Trophoblast cell (in vitro differentiated cells and primary cell): ENCODE data around the gene TMEM171.

Experiments used
- DNase-seq, 2 donors: peaks; one replicate each; pipeline ENCODE4 v3.0.0-alpha.2; 2016
- H2AFZ ChIP-seq: 2 replicates; pipeline ENCODE4 v1.6.1; 2013; ENCODE audit warnings: low read length, moderate library complexity, mild to moderate bottlenecking; ENCODE audit not compliant: insufficient read depth, poor library complexity
- H2AK5ac ChIP-seq: 2 replicates; pipeline ENCODE4 v1.6.1; 2013; ENCODE audit warnings: mild to moderate bottlenecking, low read length
- H2BK120ac ChIP-seq: 2 replicates; pipeline ENCODE4 v1.6.1; 2013; ENCODE audit warnings: low read length, mild to moderate bottlenecking, moderate library complexity; ENCODE audit not compliant: insufficient read depth, poor library complexity
- H2BK12ac ChIP-seq: 2 replicates; pipeline ENCODE4 v1.6.1; 2013; ENCODE audit warnings: mild to moderate bottlenecking, low read length, moderate library complexity
- H2BK5ac ChIP-seq: 2 replicates; pipeline ENCODE4 v1.6.1; 2013; ENCODE audit warnings: low read length, low read depth, moderate library complexity, mild to moderate bottlenecking; ENCODE audit not compliant: poor library complexity
- H3K14ac ChIP-seq: 2 replicates; pipeline ENCODE4 v1.6.1; 2013; ENCODE audit warnings: mild to moderate bottlenecking, low read length
- H3K18ac ChIP-seq: 2 replicates; pipeline ENCODE4 v1.6.1; 2013; ENCODE audit warnings: mild to moderate bottlenecking, low read length
- H3K23ac ChIP-seq: 2 replicates; pipeline ENCODE4 v1.6.1; 2013; ENCODE audit warnings: low read length
- H3K27ac ChIP-seq: 2 replicates; pipeline ENCODE4 v1.5.1; 2013; ENCODE audit warnings: low read depth, mild to moderate bottlenecking, inconsistent platforms, low read length, moderate library complexity
- H3K27me3 ChIP-seq: 2 replicates; pipeline ENCODE4 v1.6.1; 2013; ENCODE audit warnings: inconsistent platforms, mild to moderate bottlenecking, low read length, moderate library complexity; ENCODE audit not compliant: insufficient read depth
- H3K36me3 ChIP-seq, 2 experiments: 1 replicate in 1 of 2; 2 replicates in 1 of 2; pipeline ENCODE4 v1.6.1; 2013; ENCODE audit warnings: low read length in 2 of 2, mild to moderate bottlenecking in 2 of 2, moderate library complexity in 1 of 2; ENCODE audit not compliant: insufficient read depth in 2 of 2, control insufficient read depth in 1 of 2
- H3K4ac ChIP-seq: 2 replicates; pipeline ENCODE4 v1.6.1; 2013; ENCODE audit warnings: low read depth, mild to moderate bottlenecking, low read length, moderate library complexity
- H3K4me1 ChIP-seq, 2 experiments: 1 replicate in 1 of 2; 2 replicates in 1 of 2; pipeline ENCODE4 v1.6.1; 2013; ENCODE audit warnings: low read length in 2 of 2, mild to moderate bottlenecking in 2 of 2, moderate library complexity in 1 of 2; ENCODE audit not compliant: insufficient read depth in 2 of 2, control insufficient read depth in 1 of 2
- H3K4me2 ChIP-seq: 2 replicates; pipeline ENCODE4 v1.6.1; 2013; ENCODE audit warnings: inconsistent platforms, mild to moderate bottlenecking, low read length, moderate library complexity
- H3K4me3 ChIP-seq: 2 replicates; pipeline ENCODE4 v1.5.1; 2013; ENCODE audit warnings: mild to moderate bottlenecking, low read depth, low read length, inconsistent platforms
- H3K79me1 ChIP-seq: one replicate; pipeline ENCODE4 v1.6.1; 2013; ENCODE audit warnings: low read length
- H3K79me2 ChIP-seq: 2 replicates; pipeline ENCODE4 v1.6.1; 2013; ENCODE audit warnings: low read length, mild to moderate bottlenecking; ENCODE audit not compliant: control insufficient read depth, insufficient read depth, poor library complexity
- H3K9ac ChIP-seq: 2 replicates; pipeline ENCODE4 v1.6.1; 2013; ENCODE audit warnings: mild to moderate bottlenecking, low read length
- H3K9me3 ChIP-seq: 2 replicates; pipeline ENCODE4 v1.6.1; 2013; ENCODE audit warnings: low read depth, mild to moderate bottlenecking, control low read depth, inconsistent platforms, low read length; ENCODE audit not compliant: insufficient read depth
- H4K12ac ChIP-seq: 2 replicates; pipeline ENCODE4 v1.6.1; 2013; ENCODE audit warnings: low read depth, mild to moderate bottlenecking, low read length, moderate library complexity
- H4K8ac ChIP-seq: 2 replicates; pipeline ENCODE4 v1.6.1; 2013; ENCODE audit warnings: low read depth, mild to moderate bottlenecking, low read length, moderate library complexity
- H4K91ac ChIP-seq: one replicate; pipeline ENCODE4 v1.6.1; 2013; ENCODE audit warnings: low read depth, mild to moderate bottlenecking, low read length, moderate library complexity
- whole genome bisulfite sequencing: extraction: QIAGEN DNeasy Blood & Tissue Kit; methylation state at CpG from one replicate; pipeline ENCODE4 v1.1.7; 2013; ENCODE audit warnings: missing lambda C conversion rate; ENCODE audit not compliant: insufficient read length, insufficient coverage; ENCODE audit errors: extremely low coverage; 5-methylcytosine and 5-hydroxymethylcytosine counted together

Gene TMEM171

DNA sequence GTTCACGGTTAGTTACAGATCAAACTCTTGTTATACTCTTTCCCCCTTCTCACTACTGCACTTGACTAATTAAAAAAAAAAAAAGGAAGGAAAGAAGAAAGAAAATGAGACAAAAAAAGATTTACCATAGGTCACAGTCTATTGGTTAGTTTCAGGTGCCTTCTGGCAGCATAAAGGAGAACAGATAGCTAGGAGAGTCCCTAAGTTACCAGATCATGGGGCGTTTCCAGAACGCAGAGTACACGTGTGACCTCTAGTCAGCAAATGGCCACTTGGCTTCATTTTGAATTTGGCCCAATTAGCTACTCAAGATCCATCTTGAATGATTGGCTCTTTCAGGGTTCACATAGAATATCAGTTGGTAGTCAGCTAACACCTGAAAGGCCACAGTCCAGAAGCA lies 20.3 kb upstream of the TMEM171 start:
- Histone ChIP-seq H3K79me1 (no peaks in the 10 kb centered on the region), H2BK5ac (no peak overlapping the region), H3K4me2 (no peak overlapping the region), H3K18ac (no peak overlapping the region), H2AK5ac (no peak overlapping the region), H3K9me3 (no peaks in the 10 kb centered on the region), H4K12ac (no peak overlapping the region), H3K4me3 (no peak overlapping the region), H3K27ac (no peak overlapping the region), H3K79me2 (no peaks in the 10 kb centered on the region), H3K4ac (no peak overlapping the region), H3K27me3 (no peaks in the 10 kb centered on the region), H3K23ac (no peak overlapping the region), H3K9ac (no peak overlapping the region), H4K8ac (no peak overlapping the region), H3K36me3 (no peaks in the 10 kb centered on the region), H3K14ac (no peak overlapping the region), H2BK120ac (no peak overlapping the region), H4K91ac (no peak overlapping the region), H2BK12ac (no peak overlapping the region), H2AFZ (no peak overlapping the region), H3K4me1 (no peaks in the 10 kb centered on the region)
- no CpG with 5 or more reads among the region's 4 CpGs for WGBS
- DNase-seq: no peak

DNA sequence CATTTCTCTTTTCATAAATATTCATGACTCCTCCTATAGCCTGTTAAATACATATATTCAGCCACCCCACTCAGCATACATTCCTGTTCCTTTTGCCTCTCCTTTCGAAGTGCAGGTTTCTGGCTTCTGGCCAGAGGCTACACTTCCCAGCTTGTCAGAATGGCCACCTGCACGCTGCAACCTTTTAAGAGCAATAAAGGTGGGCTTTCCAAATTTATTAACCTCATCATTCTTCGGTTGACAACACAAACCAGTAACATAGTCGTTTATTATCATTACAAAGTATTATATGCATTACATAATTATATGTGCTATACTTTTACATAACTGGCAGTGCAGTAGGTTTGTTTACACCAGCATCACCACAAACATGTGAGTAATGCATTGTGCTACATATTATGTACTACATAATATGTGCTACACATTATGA lies 16.5 kb upstream of the TMEM171 start:
- no peak overlapping the region for H3K18ac ChIP-seq
- H2BK120ac ChIP-seq: no peak overlapping the region
- no peak overlapping the region for H3K4me2 ChIP-seq
- no peaks in the 10 kb centered on the region for H3K27me3 ChIP-seq
- no peaks in the 10 kb centered on the region for H3K36me3 ChIP-seq
- no peak overlapping the region for H3K14ac ChIP-seq
- WGBS: no CpG with 5 or more reads among the region's 4 CpGs
- no peak overlapping the region for H2AK5ac ChIP-seq
- no peak overlapping the region for H3K27ac ChIP-seq
- H3K23ac ChIP-seq: no peak overlapping the region
- H3K79me2 ChIP-seq: no peaks in the 10 kb centered on the region
- no peak overlapping the region for H2BK5ac ChIP-seq
- H3K79me1 ChIP-seq: no peaks in the 10 kb centered on the region
- H3K4me1 ChIP-seq: no peaks in the 10 kb centered on the region
- H3K9ac ChIP-seq: no peak overlapping the region
- no peak overlapping the region for H4K91ac ChIP-seq
- no peak overlapping the region for H2AFZ ChIP-seq
- H3K9me3 ChIP-seq: no peaks in the 10 kb centered on the region
- DNase-seq: peak in 1 of 2 donors; percentile 45
- no peak overlapping the region for H4K12ac ChIP-seq
- no peak overlapping the region for H2BK12ac ChIP-seq
- no peak overlapping the region for H4K8ac ChIP-seq
- H3K4me3 ChIP-seq: no peak overlapping the region
- H3K4ac ChIP-seq: no peak overlapping the region

DNA sequence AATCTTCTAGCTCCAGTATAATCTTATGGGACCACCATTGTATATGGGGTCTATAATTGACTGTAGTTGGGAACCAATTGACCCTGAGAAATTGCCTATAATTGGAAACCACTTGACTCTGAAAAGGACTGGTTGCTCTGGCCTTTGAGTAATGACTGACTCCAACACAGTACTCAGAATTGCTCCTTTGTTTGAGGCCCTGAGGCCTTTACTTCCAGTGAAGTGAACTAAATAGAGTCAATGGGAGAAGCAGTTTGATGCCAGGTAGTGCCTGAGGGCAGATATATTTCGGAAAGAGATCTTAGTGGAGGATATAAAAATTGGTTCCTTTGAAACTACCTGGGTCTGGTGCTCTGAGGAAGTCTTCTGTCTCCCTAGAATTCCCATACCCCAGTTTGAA lies 16.0 kb upstream of the TMEM171 start:
- Histone ChIP-seq H2BK12ac (no peak overlapping the region), H3K27me3 (no peaks in the 10 kb centered on the region), H3K18ac (no peak overlapping the region), H2BK120ac (no peak overlapping the region), H2AFZ (no peak overlapping the region), H2BK5ac (no peak overlapping the region), H3K4me2 (no peak overlapping the region), H4K12ac (no peak overlapping the region), H3K79me2 (no peaks in the 10 kb centered on the region), H3K4me1 (no peaks in the 10 kb centered on the region), H3K36me3 (no peaks in the 10 kb centered on the region), H3K27ac (no peak overlapping the region), H3K14ac (no peak overlapping the region), H4K91ac (no peak overlapping the region), H4K8ac (no peak overlapping the region), H2AK5ac (no peak overlapping the region), H3K4me3 (no peak overlapping the region), H3K4ac (no peak overlapping the region), H3K9me3 (no peaks in the 10 kb centered on the region), H3K23ac (no peak overlapping the region), H3K9ac (no peak overlapping the region), H3K79me1 (no peaks in the 10 kb centered on the region)
- no peak for DNase-seq
- WGBS: no CpG with 5 or more reads among the region's 1 CpG

DNA sequence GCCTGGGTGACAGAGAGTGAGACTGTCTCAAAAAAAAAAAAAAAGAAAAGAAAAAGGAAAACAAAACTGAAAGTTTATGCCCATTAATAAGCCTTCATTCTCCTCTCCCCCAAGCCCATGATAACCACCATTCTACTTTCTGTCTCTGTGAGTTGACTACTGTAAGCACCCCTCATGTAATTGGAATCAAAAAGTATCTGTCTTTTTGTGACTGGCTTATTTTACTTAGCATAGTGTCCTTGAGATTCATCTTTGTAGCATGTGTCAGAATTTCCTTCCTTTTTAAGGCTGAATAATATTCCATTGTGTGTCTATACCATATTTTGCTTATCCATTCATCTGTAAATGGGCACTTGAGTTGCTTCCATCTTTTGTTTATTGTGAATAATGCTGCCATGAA lies 14.0 kb upstream of the TMEM171 start:
- H2BK120ac ChIP-seq: no peak overlapping the region
- H4K8ac ChIP-seq: no peak overlapping the region
- H3K18ac ChIP-seq: no peak overlapping the region
- no peak overlapping the region for H4K91ac ChIP-seq
- no peak overlapping the region for H2AFZ ChIP-seq
- H3K23ac ChIP-seq: no peak overlapping the region
- H3K4me3 ChIP-seq: no peak overlapping the region
- no peak overlapping the region for H3K14ac ChIP-seq
- H4K12ac ChIP-seq: no peak overlapping the region
- no peaks in the 10 kb centered on the region for H3K79me2 ChIP-seq
- H2AK5ac ChIP-seq: no peak overlapping the region
- no peak overlapping the region for H2BK12ac ChIP-seq
- H3K9me3 ChIP-seq: no peaks in the 10 kb centered on the region
- no peak for DNase-seq
- no peaks in the 10 kb centered on the region for H3K36me3 ChIP-seq
- no peaks in the 10 kb centered on the region for H3K27me3 ChIP-seq
- no peak overlapping the region for H2BK5ac ChIP-seq
- no peak overlapping the region for H3K27ac ChIP-seq
- no peak overlapping the region for H3K4ac ChIP-seq
- no peaks in the 10 kb centered on the region for H3K79me1 ChIP-seq
- H3K4me1 ChIP-seq: no peaks in the 10 kb centered on the region
- H3K9ac ChIP-seq: no peak overlapping the region
- H3K4me2 ChIP-seq: no peak overlapping the region
